RKO (cell line): ENCODE measurements around the gene ANKH.

ENCODE experiments used
- DNase-seq: peaks from one replicate; pipeline ENCODE4 v3.0.0-alpha.2; 2016; ENCODE audit warnings: low spot score

The ANKH gene

GRCh38 chr5:14759744-14760547 is 111.6 kb downstream of the ANKH start:
- DNase-seq = no peak

GRCh38 chr5:14757850-14758249 is 113.7 kb downstream of the ANKH start:
- DNase-seq = no peak

- no peak for DNase-seq
Observed at GRCh38 chr5:14756478-14756877, 115.1 kb downstream of the ANKH start.

GRCh38 chr5:14753947-14754346 is 117.6 kb downstream of the ANKH start:
- DNase-seq = no peak

- DNase-seq = no peak
Observed at GRCh38 chr5:14753292-14753691, 118.3 kb downstream of the ANKH start.

- no peak for DNase-seq
Observed at GRCh38 chr5:14752497-14753071, 119.0 kb downstream of the ANKH start.

GRCh38 chr5:14750712-14751111 is 120.9 kb downstream of the ANKH start:
- DNase-seq = no peak

- no peak for DNase-seq
Observed at GRCh38 chr5:14749579-14750101, 121.9 kb downstream of the ANKH start.

- no peak for DNase-seq
Observed at GRCh38 chr5:14748180-14748900, 123.2 kb downstream of the ANKH start.

- DNase-seq = no peak
Observed at GRCh38 chr5:14745753-14746152, 125.8 kb downstream of the ANKH start.

- no peak for DNase-seq
Observed at GRCh38 chr5:14745188-14745563, 126.4 kb downstream of the ANKH start.

- DNase-seq = no peak
Observed at GRCh38 chr5:14744296-14745187, 127.0 kb downstream of the ANKH start.

GRCh38 chr5:14743601-14744295 is 127.8 kb downstream of the ANKH start:
- DNase-seq = no peak

- DNase-seq = no peak
Observed at GRCh38 chr5:14742498-14742897, 129.1 kb downstream of the ANKH start.

GRCh38 chr5:14741801-14742440 is 129.7 kb downstream of the ANKH start:
- DNase-seq = no peak

GRCh38 chr5:14741131-14741530 is 130.4 kb downstream of the ANKH start:
- DNase-seq = no peak

- DNase-seq = no peak
Observed at GRCh38 chr5:14739981-14740380, 131.6 kb downstream of the ANKH start.

- peak; percentile 79 for DNase-seq
Observed at GRCh38 chr5:14739538-14739937, 132.0 kb downstream of the ANKH start.

GRCh38 chr5:14738050-14738449 is 133.5 kb downstream of the ANKH start:
- DNase-seq = no peak

GRCh38 chr5:14737291-14737690 is 134.3 kb downstream of the ANKH start:
- DNase-seq = no peak

- no peak for DNase-seq
Observed at GRCh38 chr5:14735944-14736343, 135.6 kb downstream of the ANKH start.
